Right cardiac atrium (tissue), 5 donors: Measurements from ENCODE around the gene CXCL17. TPM values are rescaled to one million over a fixed set of nuclear protein-coding genes. Genes with fewer than 3 reads are reported as not detected.
A peak's percentile ranks its signal among the peaks of the same experiment; 100 is the strongest.

Source experiments
- ATAC-seq, 2 donors: fragments of 200-7000 bp; cut with Tn5 transposase; one replicate each; pipeline versions ENCODE4 v1.8.0 to v1.9.1; 2020; ENCODE audit warnings: moderate library complexity in 2 of 2, mild to moderate bottlenecking in 1 of 2
- DNase-seq, 3 donors: peaks; one replicate each; pipeline ENCODE4 v3.0.0-alpha.2; 2020
- H3K27ac ChIP-seq: one replicate; pipeline ENCODE4 v1.5.1; 2013; ENCODE audit warnings: mild to moderate bottlenecking, low read length, control low read depth, moderate library complexity
- H3K27me3 ChIP-seq: one replicate; pipeline ENCODE4 v1.6.1; 2013; ENCODE audit not compliant: control insufficient read depth, insufficient read depth
- H3K4me1 ChIP-seq: one replicate; pipeline ENCODE4 v1.6.1; 2013; ENCODE audit warnings: low read length; ENCODE audit not compliant: control insufficient read depth, insufficient read depth
- H3K4me3 ChIP-seq: one replicate; pipeline ENCODE4 v1.5.1; 2013; ENCODE audit warnings: low read length, control low read depth
- H3K9me3 ChIP-seq: one replicate; pipeline ENCODE4 v1.6.1; 2013; ENCODE audit warnings: low read length; ENCODE audit not compliant: control insufficient read depth
- WGBS: extraction: QIAGEN DNeasy Blood & Tissue Kit; methylation state at CpG from one replicate; pipeline ENCODE4 v1.1.7; 2013; 5-methylcytosine and 5-hydroxymethylcytosine counted together
- intact Hi-C, 4 donors: fragments of 100-400 bp; cut with DNase I; formaldehyde crosslinking; loops; one replicate each; pipeline versions ENCODE4 v1.11.0 to v1.14.0; 2022 to 2023
- polyA plus RNA-seq: library from polyadenylated mRNA; stranded (reverse); fragments of 200-250 nt; gene quantifications from one replicate; pipeline ENCODE4 v1.2.3, GENCODE V29; 2013
- total RNA-seq, 4 donors: library from RNA; stranded (reverse); fragmentation: NEBNext Ultra II Directional; extraction: Animal tissue kit (Norgen Biotek cat#: 25700); gene quantifications; one replicate each; pipeline ENCODE4 v1.2.1, GENCODE V29; 2021
- donor health status: healthy with polysubstance abuse.
- donor health status: DM: no; HTN: yes; CAD: no.
- donor health status: DM: no; HTN: no; CAD: no.
- donor health status: DM: no; HTN: yes; CAD: no; lungs with severe emphysema.
- donor health status: DM: yes; HTN: yes; CAD: no.

The CXCL17 gene
- total and polyA plus RNA-seq, 5 donors: not detected

DNA sequence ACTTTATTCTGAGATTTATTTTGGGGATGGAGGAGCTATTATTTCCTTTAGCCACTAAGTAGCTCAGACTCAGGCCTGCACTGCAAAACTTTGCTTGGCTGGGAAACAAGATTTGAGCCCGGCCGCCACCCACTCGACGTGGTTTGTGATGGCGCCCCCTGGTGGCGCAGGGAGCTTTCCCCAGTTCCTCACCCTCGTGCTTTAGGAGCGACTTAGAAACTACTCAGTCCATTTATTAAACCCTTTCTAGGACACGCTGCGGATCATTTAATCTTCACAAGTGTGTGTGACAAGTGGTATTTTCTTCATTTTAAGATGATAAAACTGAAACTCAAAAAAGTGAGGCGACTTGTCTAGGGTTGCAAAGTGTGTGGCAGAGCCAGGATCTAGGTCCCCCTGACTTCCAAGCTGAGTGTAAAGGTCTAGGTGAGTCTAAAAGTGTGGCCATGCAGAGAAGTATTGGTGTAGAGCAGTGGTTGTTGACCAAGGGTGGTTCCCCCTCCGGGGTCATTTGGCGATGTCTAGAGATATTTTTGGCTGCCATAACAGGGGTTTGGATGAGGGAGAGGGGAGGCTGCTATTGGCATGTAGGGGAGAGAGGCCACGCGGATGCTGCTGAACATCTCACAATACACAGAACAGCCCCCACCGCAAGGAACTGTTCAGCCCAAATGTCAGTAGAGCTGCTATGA is 2.2 kb downstream of the CXCL17 start:
- no peak overlapping the region for H3K4me3 ChIP-seq
- no peak overlapping the region for H3K27ac ChIP-seq
- no peaks in the 10 kb centered on the region for H3K9me3 ChIP-seq
- H3K4me1 ChIP-seq: peaks cover 3% of the 10 kb centered on the region
- ATAC-seq (peak; percentile 66 to 76), DNase-seq (peak; percentile 77 to 92 (median 89))
- WGBS: 30% methylated on average over 16 of the region's 16 CpGs
- H3K27me3 ChIP-seq: no peaks in the 10 kb centered on the region
- intact Hi-C loops: no loop called here

DNA sequence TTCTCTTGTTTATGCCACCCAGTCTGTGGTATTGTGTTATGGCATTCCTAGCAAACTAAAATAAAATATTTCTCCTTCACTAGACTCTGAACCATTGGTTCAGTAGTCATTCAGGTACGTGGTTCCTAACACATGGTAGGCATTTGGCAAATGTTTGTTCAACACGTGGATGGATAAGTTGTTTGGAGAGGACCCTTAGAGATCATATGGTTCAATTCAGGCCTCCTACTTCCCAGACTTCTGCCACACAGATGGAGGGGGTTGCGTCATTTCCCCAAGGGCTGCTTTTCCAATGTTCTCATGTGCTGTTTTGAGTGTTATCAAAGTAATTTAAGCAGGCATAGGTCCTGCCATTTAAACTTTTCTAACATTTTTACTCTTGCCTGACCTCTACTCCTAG is 6.7 kb downstream of the CXCL17 start:
- DNase-seq: peak in 1 of 3 donors; percentile 28
- 53% methylated on average over 3 of the region's 3 CpGs for whole genome bisulfite sequencing
- intact Hi-C loops: no loop called here
- ATAC-seq: no peak
- H3K4me1 ChIP-seq: peaks cover 5% of the 10 kb centered on the region
- peak overlapping the region; percentile 13 for H3K27ac ChIP-seq
- H3K27me3 ChIP-seq: no peaks in the 10 kb centered on the region
- no peaks in the 10 kb centered on the region for H3K9me3 ChIP-seq
- no peak overlapping the region for H3K4me3 ChIP-seq

DNA sequence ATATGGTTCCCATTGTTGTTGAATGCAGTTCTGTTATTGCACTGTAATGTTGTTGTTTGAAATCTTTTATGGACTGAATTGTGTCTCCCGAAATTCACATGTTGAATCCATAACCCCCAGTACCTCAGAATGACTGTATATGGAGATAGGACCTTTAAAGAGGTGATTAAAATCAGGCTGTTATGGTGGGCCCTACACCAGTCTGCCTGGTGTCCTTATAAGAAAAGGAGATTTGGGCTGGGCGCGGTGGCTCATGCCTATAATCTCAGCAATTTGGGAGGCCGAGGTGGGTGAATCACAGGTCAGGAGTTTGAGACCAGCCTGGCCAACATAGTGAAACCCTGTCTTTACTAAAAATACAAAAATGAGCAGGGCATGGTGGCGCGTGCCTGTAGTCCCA is 7.4 kb downstream of the CXCL17 start:
- ATAC-seq (no peak), DNase-seq (no peak)
- no peaks in the 10 kb centered on the region for H3K9me3 ChIP-seq
- peaks cover 5% of the 10 kb centered on the region for H3K4me1 ChIP-seq
- intact Hi-C loops: no loop called here
- H3K27ac ChIP-seq: no peak overlapping the region
- H3K4me3 ChIP-seq: no peak overlapping the region
- 93% methylated on average over 6 of the region's 6 CpGs for WGBS
- no peaks in the 10 kb centered on the region for H3K27me3 ChIP-seq

DNA sequence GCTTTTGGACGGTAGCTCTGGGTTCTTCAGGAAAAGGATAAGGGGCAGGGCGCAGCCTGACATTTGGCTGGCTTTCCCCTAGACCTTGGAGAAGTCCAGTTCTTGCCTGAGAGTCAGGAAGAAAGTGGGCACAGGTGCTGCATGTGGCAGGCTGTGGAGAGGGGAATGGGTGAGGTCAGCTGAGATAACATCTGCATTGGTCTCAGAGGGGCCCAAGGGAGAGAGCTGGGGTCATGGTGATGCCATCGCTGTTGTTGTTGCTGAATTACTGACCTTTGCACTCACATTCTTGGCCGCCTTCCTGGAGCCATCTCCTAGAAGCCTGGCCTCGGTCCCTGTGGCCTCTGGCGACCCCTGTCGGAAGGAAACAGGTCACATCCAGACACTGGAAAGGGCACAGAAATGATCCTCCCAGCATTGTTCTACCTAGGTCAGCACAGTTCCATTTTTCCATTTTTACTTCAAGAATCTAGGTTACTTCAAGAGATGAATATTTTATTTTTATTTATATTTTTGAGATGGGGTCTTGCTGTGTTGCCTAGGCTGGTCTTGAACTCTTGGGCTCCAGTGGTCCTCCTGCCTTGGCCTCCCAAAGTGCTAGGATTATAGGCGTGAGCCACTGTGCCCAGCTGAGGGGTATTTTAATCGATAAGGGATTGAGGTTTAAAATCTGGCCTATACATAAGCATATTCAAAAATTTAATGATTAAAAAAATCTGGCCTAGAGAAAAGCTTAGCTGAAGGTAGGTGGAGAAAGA is 9.1 kb downstream of the CXCL17 start:
- ATAC-seq: peak; percentile 86 to 93
- 35% methylated on average over 9 of the region's 9 CpGs for WGBS
- peak overlapping the region; percentile 22 for H3K27ac ChIP-seq
- peak; percentile 88 to 93 (median 92) for DNase-seq
- no peaks in the 10 kb centered on the region for H3K27me3 ChIP-seq
- H3K4me3 ChIP-seq: no peak overlapping the region
- H3K9me3 ChIP-seq: no peaks in the 10 kb centered on the region
- intact Hi-C loops: no loop called here
- H3K4me1 ChIP-seq: peaks cover 5% of the 10 kb centered on the region

DNA sequence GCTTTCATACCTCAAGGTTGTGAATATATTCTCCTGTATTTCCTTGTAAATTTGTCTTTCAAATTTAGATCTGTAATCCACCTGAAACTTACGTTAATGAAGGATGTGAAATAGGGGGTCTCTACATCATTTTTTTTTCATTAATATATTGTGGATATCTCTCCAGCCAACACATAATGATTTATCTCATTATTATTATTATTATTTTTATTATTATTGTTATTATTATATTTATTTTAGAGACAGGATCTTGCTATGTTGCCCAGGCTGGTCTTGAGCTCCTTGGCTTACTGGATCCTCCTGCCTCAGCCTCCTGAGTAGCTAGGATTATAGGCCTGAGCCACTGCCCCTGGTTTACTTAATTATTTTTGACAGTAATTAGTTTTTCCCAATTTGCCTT is 11.3 kb downstream of the CXCL17 start:
- ATAC-seq (no peak), DNase-seq (no peak)
- intact Hi-C loops: no loop called here
- Histone ChIP-seq H3K4me1 (peaks cover 2% of the 10 kb centered on the region), H3K9me3 (no peaks in the 10 kb centered on the region), H3K4me3 (no peak overlapping the region), H3K27me3 (no peaks in the 10 kb centered on the region), H3K27ac (no peak overlapping the region)
- WGBS: 93% methylated on average over 1 of the region's 1 CpG

DNA sequence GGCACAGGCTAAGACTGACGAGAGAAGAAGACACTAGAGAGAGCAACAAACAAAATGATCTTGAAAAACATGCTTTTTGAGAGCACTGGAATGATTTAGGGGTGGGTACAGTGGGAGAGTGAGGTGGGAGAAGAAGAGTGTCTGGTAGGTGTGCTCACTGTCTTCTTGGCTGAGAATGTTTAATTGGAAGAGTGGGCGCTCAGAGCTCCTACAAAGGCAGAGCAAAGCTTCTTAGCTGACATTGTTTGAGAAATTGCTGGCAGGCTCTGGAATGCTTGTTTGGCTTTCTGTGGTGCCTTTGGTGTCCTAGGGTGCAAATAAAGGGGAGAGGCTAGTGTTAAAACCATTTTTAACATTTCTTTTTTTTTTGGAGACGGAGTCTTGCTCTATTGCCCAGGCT is 14.1 kb downstream of the CXCL17 start:
- DNase-seq: no peak
- 95% methylated on average over 3 of the region's 3 CpGs for WGBS
- H3K9me3 ChIP-seq: no peaks in the 10 kb centered on the region
- H3K27ac ChIP-seq: no peak overlapping the region
- H3K4me3 ChIP-seq: no peak overlapping the region
- no peaks in the 10 kb centered on the region for H3K27me3 ChIP-seq
- intact Hi-C loops: no loop called here
- no peak for ATAC-seq
- H3K4me1 ChIP-seq: peaks cover 2% of the 10 kb centered on the region

DNA sequence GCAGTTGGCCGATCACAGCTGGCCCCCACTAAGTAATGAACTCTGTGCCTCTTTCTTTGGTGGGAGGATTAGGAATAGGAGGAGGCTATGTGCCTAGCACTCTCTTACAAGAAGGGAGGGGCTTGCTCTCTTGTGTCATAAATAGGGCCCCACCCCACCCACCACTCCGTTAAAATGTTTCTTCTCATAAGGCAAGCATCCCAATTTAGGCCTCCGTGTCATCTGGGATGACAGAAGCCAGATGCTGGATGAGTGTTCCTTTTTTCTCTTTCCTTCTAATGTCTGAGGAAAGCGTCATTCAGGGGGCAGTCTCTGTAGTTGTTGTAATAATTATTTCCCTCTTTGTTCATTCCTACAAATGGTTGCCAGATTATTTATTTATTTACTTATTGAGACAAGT is 15.4 kb downstream of the CXCL17 start, which contains the start of gene LIPE:
LIPE (minus strand) TSS at position 76 of the 400 bp plus-strand sequence. CDS start 239 bp downstream, outside the sequence.
- intact Hi-C loops: no loop called here
- Histone ChIP-seq H3K4me1 (peaks cover 3% of the 10 kb centered on the region), H3K4me3 (no peak within 1 kb of the TSS), H3K27me3 (no peaks in the 10 kb centered on the region), H3K9me3 (no peaks in the 10 kb centered on the region), H3K27ac (no peak within 1 kb of the TSS)
- DNase-seq (no peak), ATAC-seq (no peak)
- WGBS: 60% methylated on average over 4 of the region's 4 CpGs

DNA sequence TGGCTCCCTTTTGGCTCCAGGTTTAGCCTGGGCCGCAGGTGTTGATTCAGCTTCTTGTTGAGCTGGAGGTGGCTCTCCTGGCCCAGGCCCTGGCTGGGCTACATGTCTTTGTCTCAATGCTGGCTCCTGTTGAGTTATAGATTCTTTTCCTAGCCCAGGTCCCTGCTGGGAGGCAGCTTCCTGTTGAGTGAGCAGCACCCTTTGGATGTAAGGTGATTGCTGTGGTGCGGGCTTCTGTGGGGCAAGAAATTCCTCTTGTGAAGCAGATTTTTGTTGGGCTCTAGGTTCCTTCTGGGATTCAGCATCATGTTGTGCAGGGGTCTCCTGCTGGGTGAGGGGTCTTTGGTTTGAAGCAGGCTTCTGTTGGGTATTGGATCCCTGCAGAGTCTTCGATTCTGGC is 16.1 kb downstream of the CXCL17 start:
- H3K4me3 ChIP-seq: no peak overlapping the region
- no peak overlapping the region for H3K27ac ChIP-seq
- no peaks in the 10 kb centered on the region for H3K27me3 ChIP-seq
- WGBS: 89% methylated on average over 3 of the region's 3 CpGs
- ATAC-seq (no peak), DNase-seq (no peak)
- H3K4me1 ChIP-seq: peaks cover 7% of the 10 kb centered on the region
- no peaks in the 10 kb centered on the region for H3K9me3 ChIP-seq
- intact Hi-C loops: no loop called here

DNA sequence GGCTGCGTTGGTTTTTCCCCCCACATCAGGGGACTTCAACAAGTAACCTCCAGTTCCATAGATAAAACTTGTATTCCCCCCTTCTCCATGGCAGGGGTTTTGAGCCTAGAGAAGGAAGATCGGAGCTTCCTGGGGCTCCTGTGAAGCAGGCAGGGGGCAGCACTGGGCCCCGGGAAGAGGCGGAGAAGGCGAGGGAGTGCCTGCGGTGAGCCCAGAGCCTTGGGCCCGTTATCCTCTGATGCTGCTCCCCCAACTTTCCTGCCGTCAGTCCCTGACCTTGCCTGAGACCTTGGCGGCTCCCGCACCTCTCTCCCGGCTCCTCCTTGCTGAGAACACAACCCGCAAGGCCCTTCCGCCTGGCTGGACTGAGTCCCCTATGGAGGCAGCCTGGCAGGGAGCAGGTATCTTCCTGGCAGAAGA is 18.0 kb downstream of the CXCL17 start:
- Histone ChIP-seq H3K27me3 (no peaks in the 10 kb centered on the region), H3K27ac (no peak overlapping the region), H3K4me1 (peaks cover 10% of the 10 kb centered on the region), H3K4me3 (no peak overlapping the region), H3K9me3 (no peaks in the 10 kb centered on the region)
- intact Hi-C loops: no loop called here
- 46% methylated on average over 13 of the region's 13 CpGs for WGBS
- DNase-seq: peak in 1 of 3 donors; percentile 59
- ATAC-seq: no peak

DNA sequence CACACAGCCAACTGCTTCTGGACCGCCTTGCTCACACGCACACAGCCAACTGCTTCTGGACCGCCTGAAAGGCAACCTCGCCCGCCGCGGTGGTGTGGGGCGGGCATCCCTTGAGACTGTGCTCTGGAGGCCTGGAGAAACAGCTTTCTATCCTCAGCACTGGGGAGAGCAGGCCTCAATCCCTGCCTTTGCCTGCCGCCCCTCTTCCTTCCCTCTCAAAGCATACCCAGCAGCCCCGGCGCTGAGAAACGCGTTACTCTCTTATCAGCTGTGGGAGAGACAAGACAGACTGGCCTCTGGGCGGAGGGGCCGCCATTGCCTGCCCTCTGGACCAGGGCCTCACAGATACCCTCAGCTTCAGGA is 18.4 kb downstream of the CXCL17 start:
- Histone ChIP-seq H3K4me1 (peaks cover 10% of the 10 kb centered on the region), H3K9me3 (no peaks in the 10 kb centered on the region), H3K4me3 (no peak overlapping the region), H3K27ac (no peak overlapping the region), H3K27me3 (no peaks in the 10 kb centered on the region)
- DNase-seq: peak in 1 of 3 donors; percentile 59
- WGBS: 43% methylated on average over 15 of the region's 15 CpGs
- intact Hi-C loops: no loop called here
- no peak for ATAC-seq

DNA sequence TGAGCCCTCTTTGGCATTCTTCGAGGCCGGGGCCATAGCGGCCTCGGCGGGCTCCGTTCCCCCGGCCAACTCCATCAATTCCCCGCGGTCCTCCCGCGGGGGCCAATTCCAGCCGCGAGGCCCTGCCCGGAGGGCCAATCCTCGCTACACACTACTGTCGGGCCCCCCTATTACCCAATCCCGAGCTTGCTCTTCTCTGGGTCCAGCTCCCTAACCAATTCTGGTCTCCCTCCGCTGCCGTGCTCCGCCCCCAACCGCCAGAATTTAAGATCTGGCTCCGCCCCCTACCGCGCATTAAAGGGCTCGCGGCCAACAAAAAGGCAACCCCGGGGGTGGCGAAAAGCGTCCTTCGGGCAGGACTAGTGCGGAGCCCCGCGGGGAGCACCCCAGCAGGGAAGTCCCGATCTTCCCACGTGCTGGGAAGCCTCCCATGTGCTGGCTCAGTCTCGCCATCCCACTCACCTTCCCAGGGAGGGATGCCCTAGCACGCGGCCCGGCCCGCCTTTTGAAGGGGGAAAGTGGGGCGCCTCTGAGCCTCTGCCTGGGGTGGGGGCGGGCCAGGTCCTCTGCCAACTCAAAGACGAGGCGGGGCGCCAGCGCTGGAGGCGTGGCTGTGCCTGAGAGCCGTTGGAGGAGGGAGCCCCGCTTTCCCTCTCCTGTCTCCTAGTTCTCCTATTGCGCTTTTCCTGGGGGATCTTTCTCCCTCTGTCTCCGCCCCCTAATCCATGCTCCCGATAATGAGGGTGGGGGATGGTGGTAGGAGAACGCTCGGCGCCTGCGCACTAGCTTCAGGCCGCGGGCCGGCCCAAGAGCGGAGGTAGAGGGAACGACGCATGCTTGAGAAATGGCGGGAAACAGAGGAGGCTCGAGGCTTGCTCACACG is 19.0 kb downstream of the CXCL17 start:
- ATAC-seq (peak; percentile 95 to 96), DNase-seq (peak; percentile 92 to 95 (median 94))
- no peaks in the 10 kb centered on the region for H3K27me3 ChIP-seq
- H3K4me3 ChIP-seq: peak overlapping the region; percentile 55
- no peaks in the 10 kb centered on the region for H3K9me3 ChIP-seq
- WGBS: 2% methylated on average over 65 of the region's 65 CpGs
- H3K4me1 ChIP-seq: peaks cover 10% of the 10 kb centered on the region
- intact Hi-C loops: no loop called here
- peak overlapping the region; percentile 76 for H3K27ac ChIP-seq
